Measurements from ENCODE around the gene TM9SF4.

Gene TM9SF4

DNA sequence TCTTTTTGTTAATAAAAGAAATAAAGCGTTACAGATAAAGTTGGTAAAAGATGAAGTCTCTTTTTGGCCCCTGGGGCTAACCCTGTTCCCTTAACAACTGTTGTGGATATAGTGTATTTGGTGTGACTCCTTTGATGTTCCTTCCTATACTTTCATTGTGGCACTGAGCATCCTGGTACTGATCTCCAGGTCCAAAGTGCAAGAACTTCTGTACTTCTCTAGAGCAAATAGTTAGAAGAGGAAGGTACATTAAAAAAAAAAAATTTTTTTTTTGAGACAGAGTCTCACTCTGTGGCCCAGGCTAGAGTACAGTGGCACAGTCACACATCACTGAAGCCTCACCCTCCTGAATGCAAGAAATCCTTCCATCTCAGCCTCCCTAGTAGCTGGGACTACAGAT, 104.4 kb downstream of the TM9SF4 start:
- no peak for DNase-seq

DNA sequence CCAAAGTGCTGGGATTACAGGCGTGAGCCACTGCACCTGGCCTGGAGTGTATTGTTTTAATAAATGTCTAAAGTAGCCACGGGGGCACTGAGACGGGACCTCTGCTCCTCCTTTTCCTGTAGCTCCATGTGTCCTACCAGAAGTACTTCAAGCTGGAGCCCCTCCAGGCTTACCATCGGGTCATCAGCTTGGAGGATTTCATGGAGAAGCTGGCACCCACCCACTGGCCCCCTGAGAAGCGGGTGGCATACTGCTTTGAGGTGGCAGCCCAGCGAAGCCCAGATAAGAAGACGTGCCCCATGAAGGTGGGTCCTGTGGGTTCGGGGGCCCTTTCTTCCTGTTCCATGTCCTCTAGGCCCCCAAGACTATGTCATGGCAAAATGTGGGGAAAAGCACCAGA, 105.6 kb downstream of the TM9SF4 start:
- no peak for DNase-seq

DNA sequence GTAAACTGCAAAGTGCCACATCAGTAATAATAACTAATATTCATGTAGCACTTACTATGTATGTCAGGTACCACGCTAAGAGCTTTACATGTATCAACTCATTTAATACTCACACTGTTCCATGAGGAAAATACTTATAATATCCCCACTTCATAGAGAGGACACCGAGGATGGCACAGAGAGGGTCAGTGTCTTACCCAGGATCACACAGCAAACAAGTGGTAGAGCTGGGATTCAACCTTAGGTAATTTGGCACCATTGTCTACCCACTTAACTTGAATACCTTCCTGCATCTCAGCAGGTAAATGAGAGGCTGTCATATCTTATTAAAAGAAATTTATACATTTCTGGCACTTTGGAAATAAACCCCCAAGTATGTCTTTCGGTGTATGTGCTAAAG, 106.2 kb downstream of the TM9SF4 start:
- DNase-seq = no peak

DNA sequence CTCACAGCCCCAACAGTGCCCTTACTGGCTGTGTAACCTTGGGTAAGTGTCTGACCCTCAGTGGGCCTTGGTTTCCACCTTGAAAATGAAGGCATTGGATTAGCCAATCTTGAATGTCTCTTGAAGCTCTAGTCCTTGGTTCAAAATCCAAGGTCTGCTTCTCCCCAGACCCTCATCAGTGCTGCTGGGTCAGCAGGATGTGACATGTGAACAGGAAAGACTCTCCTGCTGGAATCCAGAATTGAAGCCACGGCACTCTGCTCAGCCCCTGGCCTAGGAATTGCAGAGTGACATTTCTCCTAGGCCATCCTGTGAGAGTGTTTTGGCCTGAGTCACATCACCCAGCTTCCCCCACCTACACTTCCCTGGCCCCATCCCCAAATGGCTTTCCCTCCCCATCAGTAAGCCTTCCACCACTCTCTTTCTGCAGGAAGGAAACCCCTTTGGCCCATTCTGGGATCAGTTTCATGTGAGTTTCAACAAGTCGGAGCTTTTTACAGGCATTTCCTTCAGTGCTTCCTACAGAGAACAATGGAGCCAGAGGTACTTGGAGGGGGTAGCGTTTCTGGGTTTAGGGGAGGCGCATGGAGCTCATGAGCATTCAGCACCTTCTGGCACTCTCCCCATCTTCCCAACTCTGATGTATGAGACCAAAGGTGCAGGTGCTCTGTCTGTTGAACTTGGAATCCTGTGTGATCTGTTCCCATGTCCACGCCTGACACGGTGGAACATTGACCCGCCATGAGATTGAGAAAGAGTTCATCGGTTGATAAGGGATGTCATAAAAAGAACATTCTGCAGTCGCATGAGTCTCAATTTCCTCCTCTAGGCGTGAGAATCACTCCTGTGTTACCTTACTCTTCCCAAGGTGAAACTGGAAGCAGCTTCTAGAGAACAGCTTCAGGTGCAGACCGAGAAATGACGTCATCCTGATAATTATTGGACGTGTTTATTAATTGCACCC, 106.9 kb downstream of the TM9SF4 start:
- no peak for DNase-seq
